ENCODE results near the gene C17orf50. TPM values are rescaled to one million over a fixed set of nuclear protein-coding genes. Genes with fewer than 3 reads are reported as not detected.

C17orf50 gene
- polyA plus RNA-seq, 4 donors = 0.15 TPM; not detected in 3

DNA sequence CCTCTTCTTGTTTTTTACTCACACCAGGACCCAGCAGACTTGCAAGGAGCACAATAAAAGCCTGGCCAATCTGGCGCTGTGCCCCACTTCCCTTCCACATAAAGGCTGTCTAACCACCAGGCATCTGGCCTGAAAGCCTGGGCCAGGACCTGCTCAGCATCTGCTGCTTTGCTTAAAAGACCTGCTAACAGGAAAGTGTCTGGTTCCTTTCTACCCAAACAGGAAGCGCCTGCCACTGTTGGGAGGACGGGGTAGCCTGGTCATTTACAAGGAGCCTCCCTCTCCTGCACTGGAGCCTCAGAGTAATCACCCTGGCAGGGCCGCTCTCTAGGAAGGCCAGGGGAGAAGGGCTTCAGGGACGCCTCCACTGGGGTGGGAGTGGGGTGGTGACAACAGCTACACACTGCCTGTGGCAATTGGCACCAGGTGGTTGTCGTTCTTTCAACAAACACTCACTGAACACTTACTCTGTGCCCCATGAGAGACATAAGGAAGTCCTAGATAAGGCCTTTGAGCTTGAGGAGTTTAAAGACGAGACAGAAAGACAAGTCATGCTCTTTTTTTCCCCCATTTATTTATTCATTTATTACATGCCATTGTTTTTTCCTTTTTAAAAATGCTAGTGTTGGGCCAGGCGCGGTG, 41.0 kb downstream of the C17orf50 start:
- no peaks in the 10 kb centered on the region for H3K9me3 ChIP-seq (ENCODE audit: control insufficient read depth in 2 of 2, insufficient read depth in 1 of 2, low read depth in 1 of 2, low read length in 1 of 2)
- no peak overlapping the region for H3K4me3 ChIP-seq (ENCODE audit: low read depth in 1 of 3, low read length in 3 of 3)
- WGBS, 3 donors = 56 to 66% (median 58%) methylated on average over 8 to 9 of the region's 9 CpGs
- H3K36me3 ChIP-seq (ENCODE audit: control insufficient read depth in 3 of 3, insufficient read depth in 2 of 3, low read depth in 1 of 3, low read length in 3 of 3) = no peaks in the 10 kb centered on the region
- H3K27ac ChIP-seq (ENCODE audit: low read depth in 1 of 3, low read length in 2 of 3) = peak overlapping the region in 1 of 3 donors; percentile 5
- peaks cover 0 to 14% (median 0%) of the 10 kb centered on the region in 3 donors for H3K27me3 ChIP-seq (ENCODE audit: control insufficient read depth in 3 of 3, insufficient read depth in 3 of 3, low read length in 3 of 3)
- peaks cover 0 to 2% (median 0%) of the 10 kb centered on the region in 3 donors for H3K4me1 ChIP-seq (ENCODE audit: control insufficient read depth in 3 of 3, insufficient read depth in 2 of 3, low read depth in 1 of 3, low read length in 2 of 3)
- peak; percentile 11 to 19 for DNase-seq
- FAIRE-seq = no peak

DNA sequence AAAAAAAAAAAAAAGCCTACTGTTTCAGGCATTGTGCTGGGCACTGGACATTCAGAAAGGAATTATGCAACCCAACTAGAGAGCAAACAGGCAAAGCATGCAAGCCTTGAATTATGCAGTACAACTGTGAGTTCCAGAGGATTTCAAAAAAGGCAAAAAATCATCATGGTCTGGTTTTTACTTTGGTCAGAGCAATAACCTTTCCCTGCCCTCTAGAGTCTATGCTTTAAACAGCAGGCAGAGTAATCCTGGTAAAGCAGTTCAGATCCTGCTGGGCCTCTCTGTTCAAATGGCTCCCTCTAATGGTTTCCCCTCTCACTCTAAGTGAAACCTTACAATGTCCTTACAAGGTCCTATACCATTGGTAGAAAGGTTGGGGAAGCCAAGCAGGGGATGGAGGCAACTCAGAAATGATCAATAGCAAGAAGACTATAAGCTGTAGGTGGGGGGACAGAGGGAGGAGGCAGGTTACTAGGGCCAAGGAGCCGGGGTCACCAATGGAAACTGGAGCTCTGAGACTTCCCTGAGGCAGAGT, 44.0 kb downstream of the C17orf50 start:
- H3K4me1 ChIP-seq (ENCODE audit: control insufficient read depth in 3 of 3, insufficient read depth in 2 of 3, low read depth in 1 of 3, low read length in 2 of 3) = peaks cover 0 to 7% (median 0%) of the 10 kb centered on the region in 3 donors
- H3K9me3 ChIP-seq (ENCODE audit: control insufficient read depth in 2 of 2, insufficient read depth in 1 of 2, low read depth in 1 of 2, low read length in 1 of 2) = no peaks in the 10 kb centered on the region
- DNase-seq = peak; percentile 88 to 91
- no peaks in the 10 kb centered on the region for H3K27me3 ChIP-seq (ENCODE audit: control insufficient read depth in 3 of 3, insufficient read depth in 3 of 3, low read length in 3 of 3)
- 0 to 31% (median 29%) methylated on average over 1 of the region's 1 CpG for WGBS, 3 donors
- no peak overlapping the region for H3K27ac ChIP-seq (ENCODE audit: low read depth in 1 of 3, low read length in 2 of 3)
- H3K4me3 ChIP-seq (ENCODE audit: low read depth in 1 of 3, low read length in 3 of 3) = no peak overlapping the region
- no peak for FAIRE-seq
- H3K36me3 ChIP-seq (ENCODE audit: control insufficient read depth in 3 of 3, insufficient read depth in 2 of 3, low read depth in 1 of 3, low read length in 3 of 3) = no peaks in the 10 kb centered on the region

DNA sequence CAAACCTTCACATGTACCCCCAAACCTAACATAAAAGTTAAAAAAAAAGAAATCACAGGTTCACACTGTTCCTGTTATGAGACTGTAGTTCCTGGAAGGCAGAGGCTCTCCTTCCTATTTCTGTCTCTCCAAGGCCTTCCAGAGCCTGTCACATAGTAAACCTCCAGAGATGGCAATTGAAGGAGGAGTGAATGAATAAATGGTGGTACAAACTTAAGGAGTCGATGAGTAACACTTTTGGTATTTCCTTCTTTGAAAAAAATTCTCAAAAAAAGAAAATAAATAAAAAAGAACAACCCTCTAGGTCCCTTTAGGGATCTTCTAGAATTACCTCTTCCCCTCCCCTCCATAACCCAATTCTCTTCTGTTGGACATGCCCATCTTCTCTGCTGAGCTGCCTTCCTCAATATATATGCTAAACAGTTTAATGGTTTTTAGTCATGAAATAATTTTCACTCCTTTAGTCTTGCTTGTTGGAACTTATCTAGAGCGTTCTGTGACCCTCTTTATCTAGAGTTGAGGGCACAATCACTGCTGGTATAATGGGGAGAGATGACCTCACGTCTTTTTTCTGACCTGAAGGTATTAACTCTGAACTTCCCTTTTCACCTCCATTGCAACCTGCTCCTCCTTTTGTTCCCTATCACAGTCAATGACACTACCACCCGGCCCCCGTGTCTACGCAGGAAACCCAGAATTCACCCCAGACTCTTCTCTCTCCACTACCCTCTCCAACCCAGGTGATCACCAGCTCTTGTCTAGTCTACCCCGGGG, 46.9 kb downstream of the C17orf50 start:
- H3K36me3 ChIP-seq (ENCODE audit: control insufficient read depth in 3 of 3, insufficient read depth in 2 of 3, low read depth in 1 of 3, low read length in 3 of 3) = peaks cover 0 to 2% (median 0%) of the 10 kb centered on the region in 3 donors
- no peak overlapping the region for H3K4me3 ChIP-seq (ENCODE audit: low read depth in 1 of 3, low read length in 3 of 3)
- FAIRE-seq (no peak), DNase-seq (no peak)
- H3K4me1 ChIP-seq (ENCODE audit: control insufficient read depth in 3 of 3, insufficient read depth in 2 of 3, low read depth in 1 of 3, low read length in 2 of 3) = peaks cover 0 to 7% (median 3%) of the 10 kb centered on the region in 3 donors
- WGBS, 3 donors = 84 to 86% (median 86%) methylated on average over 7 of the region's 7 CpGs
- no peak overlapping the region for H3K27ac ChIP-seq (ENCODE audit: low read depth in 1 of 3, low read length in 2 of 3)
- H3K27me3 ChIP-seq (ENCODE audit: control insufficient read depth in 3 of 3, insufficient read depth in 3 of 3, low read length in 3 of 3) = no peaks in the 10 kb centered on the region
- H3K9me3 ChIP-seq (ENCODE audit: control insufficient read depth in 2 of 2, insufficient read depth in 1 of 2, low read depth in 1 of 2, low read length in 1 of 2) = no peaks in the 10 kb centered on the region

DNA sequence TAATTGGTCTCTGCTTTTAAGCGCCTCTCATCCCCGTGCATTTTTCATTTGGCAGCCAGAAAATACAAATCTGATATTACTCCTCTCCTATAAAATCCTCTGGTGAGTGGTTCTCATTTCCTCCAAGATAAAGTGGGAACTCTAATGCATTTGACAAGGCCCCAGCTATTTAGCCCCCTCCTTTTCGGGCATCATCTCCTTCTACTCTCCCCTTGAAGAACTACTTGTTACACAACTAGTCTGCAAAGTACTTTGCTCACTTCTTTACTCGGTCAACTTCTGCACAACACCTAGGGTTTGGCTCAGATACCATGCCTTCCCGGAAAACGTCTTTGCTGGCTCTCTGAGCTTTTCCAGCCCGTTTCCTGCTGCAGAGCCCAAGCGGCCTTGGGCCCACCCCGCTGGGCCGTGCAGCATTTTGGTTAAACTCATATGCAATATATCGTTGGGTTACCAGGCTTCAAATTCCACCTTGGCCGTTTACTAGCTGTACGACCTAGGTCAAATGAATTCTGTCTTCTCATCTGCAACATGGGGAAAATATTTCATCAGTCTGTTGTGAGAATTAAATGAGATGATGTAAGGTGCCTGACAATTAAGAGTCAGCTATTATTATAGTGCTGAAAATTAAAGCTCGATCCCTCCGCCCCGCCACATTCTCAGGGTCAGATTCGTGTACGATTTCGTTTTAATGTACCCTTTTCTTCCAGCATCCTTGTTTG, 47.7 kb downstream of the C17orf50 start:
- Histone ChIP-seq H3K4me3 (ENCODE audit: low read depth in 1 of 3, low read length in 3 of 3) (peak overlapping the region in 2 of 3 donors; percentile 13 to 98), H3K4me1 (ENCODE audit: control insufficient read depth in 3 of 3, insufficient read depth in 2 of 3, low read depth in 1 of 3, low read length in 2 of 3) (peaks cover 0 to 7% (median 3%) of the 10 kb centered on the region in 3 donors), H3K9me3 (ENCODE audit: control insufficient read depth in 2 of 2, insufficient read depth in 1 of 2, low read depth in 1 of 2, low read length in 1 of 2) (no peaks in the 10 kb centered on the region), H3K27ac (ENCODE audit: low read depth in 1 of 3, low read length in 2 of 3) (peak overlapping the region; percentile 78 to 99 (median 89)), H3K36me3 (ENCODE audit: control insufficient read depth in 3 of 3, insufficient read depth in 2 of 3, low read depth in 1 of 3, low read length in 3 of 3) (peaks cover 0 to 8% (median 0%) of the 10 kb centered on the region in 3 donors), H3K27me3 (ENCODE audit: control insufficient read depth in 3 of 3, insufficient read depth in 3 of 3, low read length in 3 of 3) (no peaks in the 10 kb centered on the region)
- FAIRE-seq = no peak
- WGBS, 3 donors = 26 to 28% (median 27%) methylated on average over 19 of the region's 19 CpGs
- DNase-seq = no peak

DNA sequence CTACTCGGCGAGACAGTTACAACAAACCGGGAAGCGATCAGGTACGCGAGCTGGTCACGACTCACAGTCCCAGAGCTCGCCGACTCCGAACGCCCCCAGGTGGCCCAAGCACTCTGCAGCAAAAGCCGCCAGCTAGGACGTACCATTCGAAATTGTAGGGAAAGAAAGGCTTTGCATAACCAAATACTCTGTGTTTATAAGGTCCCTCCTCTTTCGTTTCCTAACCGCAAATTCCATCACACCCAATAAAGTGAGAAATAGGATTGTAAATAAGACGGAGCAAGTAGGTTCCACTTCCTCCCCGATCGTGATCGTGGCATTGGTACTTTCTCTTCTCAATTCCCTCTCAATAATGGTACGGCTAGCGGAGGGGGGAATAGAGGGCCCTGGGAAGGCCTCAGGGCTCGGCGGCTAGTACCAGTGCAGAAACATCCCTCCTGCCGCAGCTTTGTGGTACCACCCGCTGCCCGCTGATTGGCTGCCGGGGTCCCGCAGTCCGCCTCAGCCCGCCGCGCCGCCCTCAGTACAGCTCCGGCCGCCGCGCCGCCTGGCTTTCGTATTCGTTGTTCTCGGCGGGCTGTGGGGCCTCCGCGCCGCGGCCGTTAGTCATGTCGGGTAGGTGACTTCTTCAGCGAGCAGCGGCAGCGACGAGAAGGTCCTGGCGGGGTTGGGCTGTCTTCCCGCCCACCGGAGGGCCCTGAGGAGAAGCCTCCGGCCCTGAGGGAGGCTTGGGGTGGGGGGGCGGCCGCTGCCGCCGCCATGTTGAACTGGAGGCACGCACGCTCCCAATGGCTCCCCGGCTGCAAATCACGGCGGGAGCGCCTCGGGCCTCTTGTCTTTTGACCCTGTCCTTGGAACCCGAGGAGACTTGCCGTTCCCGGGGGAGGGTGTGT, 48.5 kb downstream of the C17orf50 start, which contains the start of gene TAF15:
TAF15 (plus strand) TSS at position 523 of the 893 bp plus-strand sequence; CDS start at position 609, 86 bp downstream.
- FAIRE-seq (no peak), DNase-seq (peak; percentile 98 to 99)
- Histone ChIP-seq H3K4me3 (ENCODE audit: low read depth in 1 of 3, low read length in 3 of 3) (peak within 1 kb of the TSS; percentile 64 to 98 (median 88)), H3K36me3 (ENCODE audit: control insufficient read depth in 3 of 3, insufficient read depth in 2 of 3, low read depth in 1 of 3, low read length in 3 of 3) (peaks cover 0 to 9% (median 0%) of the 10 kb centered on the region in 3 donors), H3K9me3 (ENCODE audit: control insufficient read depth in 2 of 2, insufficient read depth in 1 of 2, low read depth in 1 of 2, low read length in 1 of 2) (no peaks in the 10 kb centered on the region), H3K27ac (ENCODE audit: low read depth in 1 of 3, low read length in 2 of 3) (peak within 1 kb of the TSS; percentile 84 to 99 (median 96)), H3K27me3 (ENCODE audit: control insufficient read depth in 3 of 3, insufficient read depth in 3 of 3, low read length in 3 of 3) (no peaks in the 10 kb centered on the region), H3K4me1 (ENCODE audit: control insufficient read depth in 3 of 3, insufficient read depth in 2 of 3, low read depth in 1 of 3, low read length in 2 of 3) (peaks cover 0 to 7% (median 3%) of the 10 kb centered on the region in 3 donors)
- WGBS, 3 donors = 0 to 1% (median 0%) methylated on average over 51 to 71 of the region's 71 CpGs

- H3K9me3 ChIP-seq (ENCODE audit: control insufficient read depth in 2 of 2, insufficient read depth in 1 of 2, low read depth in 1 of 2, low read length in 1 of 2) = no peaks in the 10 kb centered on the region
- no peaks in the 10 kb centered on the region for H3K27me3 ChIP-seq (ENCODE audit: control insufficient read depth in 3 of 3, insufficient read depth in 3 of 3, low read length in 3 of 3)
- DNase-seq (no peak), FAIRE-seq (no peak)
- H3K4me3 ChIP-seq (ENCODE audit: low read depth in 1 of 3, low read length in 3 of 3) = peak overlapping the region; percentile 64 to 98 (median 88)
- WGBS, 3 donors = 0 to 1% (median 1%) methylated on average over 21 to 24 of the region's 24 CpGs
- peaks cover 0 to 5% (median 3%) of the 10 kb centered on the region in 3 donors for H3K4me1 ChIP-seq (ENCODE audit: control insufficient read depth in 3 of 3, insufficient read depth in 2 of 3, low read depth in 1 of 3, low read length in 2 of 3)
- H3K27ac ChIP-seq (ENCODE audit: low read depth in 1 of 3, low read length in 2 of 3) = peak overlapping the region; percentile 84 to 99 (median 96)
- peaks cover 0 to 9% (median 0%) of the 10 kb centered on the region in 3 donors for H3K36me3 ChIP-seq (ENCODE audit: control insufficient read depth in 3 of 3, insufficient read depth in 2 of 3, low read depth in 1 of 3, low read length in 3 of 3)
These were observed 49.3 kb downstream of the C17orf50 start for GRCh38 chr17:35809855-35810461.

DNA sequence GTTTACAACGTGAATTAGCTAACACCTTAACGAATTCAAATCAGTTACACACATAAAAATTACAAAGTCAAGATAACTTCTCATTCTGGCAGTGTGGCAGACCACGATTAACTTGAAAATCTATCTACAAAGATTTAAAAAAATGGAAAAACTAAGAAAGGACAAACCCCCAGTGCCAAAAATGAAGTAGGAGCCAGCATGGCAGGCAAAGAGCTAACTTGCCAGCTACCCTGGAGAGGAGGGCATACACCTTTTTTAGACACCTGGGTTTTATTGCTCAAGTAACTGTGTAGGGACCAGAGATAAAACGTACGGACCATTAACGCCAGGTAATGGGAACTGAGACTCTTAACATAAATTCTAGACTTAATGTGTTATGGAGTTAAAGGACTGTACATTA, 51.1 kb downstream of the C17orf50 start:
- WGBS, 3 donors = 41 to 63% (median 53%) methylated on average over 6 of the region's 6 CpGs
- Histone ChIP-seq H3K4me1 (ENCODE audit: control insufficient read depth in 3 of 3, insufficient read depth in 2 of 3, low read depth in 1 of 3, low read length in 2 of 3) (peaks cover 0 to 6% (median 6%) of the 10 kb centered on the region in 3 donors), H3K27me3 (ENCODE audit: control insufficient read depth in 3 of 3, insufficient read depth in 3 of 3, low read length in 3 of 3) (no peaks in the 10 kb centered on the region)

More for the DNA sequence above, 51.1 kb downstream of the C17orf50 start:
- peaks cover 2 to 14% (median 4%) of the 10 kb centered on the region in 3 donors for H3K36me3 ChIP-seq (ENCODE audit: control insufficient read depth in 3 of 3, insufficient read depth in 2 of 3, low read depth in 1 of 3, low read length in 3 of 3)
- no peaks in the 10 kb centered on the region for H3K9me3 ChIP-seq (ENCODE audit: control insufficient read depth in 2 of 2, insufficient read depth in 1 of 2, low read depth in 1 of 2, low read length in 1 of 2)
- no peak overlapping the region for H3K4me3 ChIP-seq (ENCODE audit: low read depth in 1 of 3, low read length in 3 of 3)
- DNase-seq (no peak), FAIRE-seq (no peak)
- no peak overlapping the region for H3K27ac ChIP-seq (ENCODE audit: low read depth in 1 of 3, low read length in 2 of 3)
